Activated T-helper 2 cell treated with anti-CD3 and anti-CD28 coated beads, Interferon-gamma antibody, Interleukin-2, Interleukin-4, amounts not matched to agents 10 μg/mL and 5 μg/mL and 100 μg/mL, durations not matched to agents 14 hours and 24 hours and 36 hours (primary cell): Measurements from ENCODE around the gene TUBAL3. TPM values are rescaled to one million over a fixed set of nuclear protein-coding genes. Genes with fewer than 3 reads are reported as not detected.

Experiments used
- DNase-seq: peaks from one replicate; pipeline ENCODE4 v3.0.0; 2021; ENCODE audit warnings: low spot score
- H3K27ac Mint-ChIP-seq: one replicate; pipeline ENCODE4 v1.8.0; 2021; ENCODE audit warnings: mixed read lengths
- H3K27me3 Mint-ChIP-seq: one replicate; pipeline ENCODE4 v1.8.0; 2021; ENCODE audit warnings: low read depth, mixed read lengths
- H3K36me3 Mint-ChIP-seq: one replicate; pipeline ENCODE4 v1.8.0; 2021; ENCODE audit warnings: low read depth, mixed read lengths
- H3K4me1 Mint-ChIP-seq: one replicate; pipeline ENCODE4 v1.8.0; 2021; ENCODE audit warnings: low read depth, mixed read lengths
- H3K4me3 Mint-ChIP-seq: one replicate; pipeline ENCODE4 v1.8.0; 2021; ENCODE audit warnings: low read depth, mild to moderate bottlenecking, moderate library complexity, mixed read lengths
- H3K9me3 Mint-ChIP-seq: one replicate; pipeline ENCODE4 v1.8.0; 2021; ENCODE audit warnings: mixed read lengths
- intact Hi-C: fragments of 100-400 bp; cut with micrococcal nuclease; formaldehyde crosslinking; loops from one replicate; pipeline ENCODE4 v1.15.1; 2023
- total RNA-seq: library from RNA; stranded (reverse); gene quantifications from 2 replicates; pipeline ENCODE4 v1.2.3, GENCODE V29; 2022

The TUBAL3 gene
- total RNA-seq, 1 donor from 2014 or later, result not detected

- H3K4me3 Mint-ChIP-seq, result no peak overlapping the region
- H3K27me3 Mint-ChIP-seq, result no peaks in the 10 kb centered on the region
- H3K9me3 Mint-ChIP-seq, result no peaks in the 10 kb centered on the region
- H3K36me3 Mint-ChIP-seq, result peaks cover 8% of the 10 kb centered on the region
- H3K27ac Mint-ChIP-seq, result no peak overlapping the region
- intact Hi-C loops, result loop anchor here (1.0 to 10.0 kb wide), 6 partner anchors 180 to 618 kb away; partner anchors contain the start of genes AKR1E2, FBH1 and GDI2
- peaks cover 42% of the 10 kb centered on the region for H3K4me1 Mint-ChIP-seq
- DNase-seq, result no peak
Observed at GRCh38 chr10:5442990-5443370, 38.4 kb upstream of the TUBAL3 start.

- Mint-ChIP-seq H3K9me3 (no peaks in the 10 kb centered on the region), H3K4me1 (peaks cover 43% of the 10 kb centered on the region), H3K27me3 (no peaks in the 10 kb centered on the region), H3K36me3 (peaks cover 8% of the 10 kb centered on the region), H3K27ac (peak overlapping the region; percentile 41), H3K4me3 (no peak overlapping the region)
- DNase-seq, result no peak
- intact Hi-C loops, result loop anchor here (1.0 to 10.0 kb wide), 6 partner anchors 181 to 618 kb away; partner anchors contain the start of genes AKR1E2, FBH1 and GDI2
Observed at GRCh38 chr10:5442065-5442989, 37.7 kb upstream of the TUBAL3 start.

GRCh38 chr10:5441106-5441505, 36.5 kb upstream of the TUBAL3 start:
- no peaks in the 10 kb centered on the region for H3K9me3 Mint-ChIP-seq
- H3K4me1 Mint-ChIP-seq, result peaks cover 35% of the 10 kb centered on the region
- no peak for DNase-seq
- no peaks in the 10 kb centered on the region for H3K27me3 Mint-ChIP-seq
- intact Hi-C loops, result loop anchor here (5.0 to 10.0 kb wide), 5 partner anchors 374 to 616 kb away; partner anchors contain the start of genes AKR1E2, FBH1 and GDI2
- H3K36me3 Mint-ChIP-seq, result peaks cover 8% of the 10 kb centered on the region
- H3K4me3 Mint-ChIP-seq, result no peak overlapping the region
- no peak overlapping the region for H3K27ac Mint-ChIP-seq

- H3K27ac Mint-ChIP-seq, result no peak overlapping the region
- peaks cover 8% of the 10 kb centered on the region for H3K36me3 Mint-ChIP-seq
- intact Hi-C loops, result loop anchor here (5.0 to 10.0 kb wide), 5 partner anchors 375 to 615 kb away; partner anchors contain the start of genes AKR1E2, FBH1 and GDI2
- no peaks in the 10 kb centered on the region for H3K9me3 Mint-ChIP-seq
- peaks cover 32% of the 10 kb centered on the region for H3K4me1 Mint-ChIP-seq
- no peak overlapping the region for H3K4me3 Mint-ChIP-seq
- no peaks in the 10 kb centered on the region for H3K27me3 Mint-ChIP-seq
- DNase-seq, result no peak
Observed at GRCh38 chr10:5440206-5440605, 35.6 kb upstream of the TUBAL3 start.

GRCh38 chr10:5435328-5435727, 30.7 kb upstream of the TUBAL3 start:
- Mint-ChIP-seq H3K4me1 (peaks cover 18% of the 10 kb centered on the region), H3K4me3 (no peak overlapping the region), H3K9me3 (peaks cover 10% of the 10 kb centered on the region), H3K27me3 (no peaks in the 10 kb centered on the region), H3K36me3 (peaks cover 20% of the 10 kb centered on the region), H3K27ac (no peak overlapping the region)
- intact Hi-C loops, result loop anchor here (2.0 kb wide), 1 partner anchor 345 kb away; no protein-coding TSS in a partner anchor
- no peak for DNase-seq

- Mint-ChIP-seq H3K9me3 (peaks cover 10% of the 10 kb centered on the region), H3K27ac (no peak overlapping the region), H3K36me3 (peaks cover 27% of the 10 kb centered on the region), H3K27me3 (no peaks in the 10 kb centered on the region), H3K4me1 (peaks cover 18% of the 10 kb centered on the region), H3K4me3 (no peak overlapping the region)
- intact Hi-C loops, result loop anchor here (1.0 to 2.0 kb wide), 3 partner anchors 47 to 585 kb away; no protein-coding TSS in a partner anchor
- no peak for DNase-seq
Observed at GRCh38 chr10:5434017-5434753, 29.6 kb upstream of the TUBAL3 start.

GRCh38 chr10:5433182-5433581, 28.6 kb upstream of the TUBAL3 start:
- peaks cover 18% of the 10 kb centered on the region for H3K4me1 Mint-ChIP-seq
- H3K27ac Mint-ChIP-seq, result no peak overlapping the region
- peaks cover 10% of the 10 kb centered on the region for H3K9me3 Mint-ChIP-seq
- H3K27me3 Mint-ChIP-seq, result no peaks in the 10 kb centered on the region
- H3K36me3 Mint-ChIP-seq, result peaks cover 31% of the 10 kb centered on the region
- intact Hi-C loops, result no loop called here
- no peak overlapping the region for H3K4me3 Mint-ChIP-seq
- DNase-seq, result no peak

DNA sequence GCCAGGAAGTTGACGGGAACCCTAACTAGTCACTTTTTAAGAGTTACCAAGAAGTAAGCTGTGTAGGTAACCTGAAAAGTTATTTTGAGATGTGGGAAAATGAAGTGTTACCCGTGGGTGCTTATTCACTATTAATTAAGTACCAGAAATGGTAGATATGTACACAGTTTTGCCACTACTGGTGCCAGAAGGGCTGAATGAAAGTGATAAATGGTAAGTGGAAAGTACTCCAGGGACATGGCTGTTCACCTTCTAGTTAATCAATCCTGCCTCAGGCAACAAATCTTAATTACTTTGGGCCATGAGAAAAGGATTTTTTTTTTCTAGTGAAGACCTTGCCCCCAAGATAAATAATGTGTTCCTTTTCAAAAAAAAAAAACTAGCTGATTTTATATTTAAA, 23.5 kb upstream of the TUBAL3 start:
- no peaks in the 10 kb centered on the region for H3K27me3 Mint-ChIP-seq
- peaks cover 17% of the 10 kb centered on the region for H3K4me1 Mint-ChIP-seq
- no peak for DNase-seq
- no peak overlapping the region for H3K4me3 Mint-ChIP-seq
- intact Hi-C loops, result no loop called here
- H3K9me3 Mint-ChIP-seq, result peaks cover 10% of the 10 kb centered on the region
- peaks cover 38% of the 10 kb centered on the region for H3K36me3 Mint-ChIP-seq
- no peak overlapping the region for H3K27ac Mint-ChIP-seq

DNA sequence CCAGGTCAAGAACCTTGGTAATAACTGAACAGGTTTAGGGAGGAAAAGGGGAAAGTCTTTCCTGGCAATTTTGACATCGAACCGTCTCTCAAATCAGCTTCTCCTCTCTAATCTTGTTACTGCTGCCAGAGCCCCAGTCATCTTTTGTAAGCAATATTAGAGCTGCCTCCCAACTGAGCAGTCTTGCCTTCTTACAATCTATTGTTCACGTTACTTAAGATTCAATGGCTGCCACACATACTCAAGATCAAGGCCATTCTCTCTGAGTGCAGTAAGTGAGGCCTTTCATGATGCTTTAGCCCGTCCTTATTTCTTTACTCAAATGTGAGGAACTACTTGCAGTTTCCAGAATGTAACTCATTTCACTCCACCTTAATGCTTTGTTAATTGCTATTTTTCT, 20.1 kb upstream of the TUBAL3 start:
- DNase-seq, result no peak
- H3K4me3 Mint-ChIP-seq, result no peak overlapping the region
- intact Hi-C loops, result no loop called here
- peaks cover 29% of the 10 kb centered on the region for H3K36me3 Mint-ChIP-seq
- H3K27me3 Mint-ChIP-seq, result no peaks in the 10 kb centered on the region
- peaks cover 7% of the 10 kb centered on the region for H3K9me3 Mint-ChIP-seq
- peaks cover 24% of the 10 kb centered on the region for H3K4me1 Mint-ChIP-seq
- no peak overlapping the region for H3K27ac Mint-ChIP-seq

DNA sequence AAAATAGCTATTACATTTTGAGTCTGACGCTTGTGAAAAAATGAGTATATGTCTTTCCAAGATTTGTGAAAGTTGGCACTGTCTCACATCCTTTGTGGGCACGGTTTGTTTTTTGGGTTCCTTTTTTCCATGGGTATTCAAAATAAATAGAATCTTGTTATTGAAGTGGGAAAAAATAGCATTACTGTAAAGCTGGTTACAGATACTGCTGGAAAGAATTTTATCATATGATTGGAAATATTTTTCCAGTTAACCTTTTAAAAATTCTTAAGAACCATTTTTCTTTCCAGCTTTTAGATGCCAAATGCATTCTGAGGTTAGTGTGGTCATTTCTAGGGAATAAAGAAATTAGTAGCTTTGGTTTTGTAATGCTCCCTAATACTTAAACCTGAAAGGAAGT, 19.1 kb upstream of the TUBAL3 start:
- H3K36me3 Mint-ChIP-seq, result peaks cover 32% of the 10 kb centered on the region
- peaks cover 17% of the 10 kb centered on the region for H3K9me3 Mint-ChIP-seq
- intact Hi-C loops, result no loop called here
- no peak overlapping the region for H3K4me3 Mint-ChIP-seq
- H3K27ac Mint-ChIP-seq, result no peak overlapping the region
- H3K4me1 Mint-ChIP-seq, result peaks cover 24% of the 10 kb centered on the region
- no peaks in the 10 kb centered on the region for H3K27me3 Mint-ChIP-seq
- no peak for DNase-seq

DNA sequence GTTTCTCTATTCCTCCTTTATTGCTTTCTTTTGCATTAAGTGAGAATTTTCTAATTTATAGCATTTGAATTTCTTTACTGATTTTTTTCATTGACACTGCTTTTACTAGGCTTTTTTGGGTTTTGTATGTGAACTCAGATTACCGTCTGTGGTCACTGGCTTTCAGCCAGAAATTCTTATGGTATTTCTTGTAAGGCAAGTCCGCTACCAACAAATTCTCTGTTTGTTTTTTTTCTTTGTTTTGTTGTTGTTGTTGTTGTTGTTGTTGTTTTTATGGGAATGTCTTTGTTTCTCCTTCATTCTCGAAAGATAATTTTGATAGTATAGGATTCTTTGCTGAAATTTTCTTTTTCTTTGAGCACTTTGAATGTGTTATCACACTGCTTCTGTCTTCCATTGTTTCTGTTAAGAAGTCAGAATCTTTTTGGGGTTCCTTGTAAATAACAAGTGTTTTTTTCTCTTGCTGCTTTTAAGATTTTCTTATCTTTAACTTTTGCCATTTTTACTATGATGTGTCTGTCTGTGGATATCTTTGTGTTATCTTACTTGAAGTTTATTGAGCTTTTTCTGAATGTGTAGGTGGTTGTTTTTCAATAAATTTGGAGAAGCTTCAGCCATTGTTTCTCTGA, 15.0 kb upstream of the TUBAL3 start:
- Mint-ChIP-seq H3K9me3 (peaks cover 32% of the 10 kb centered on the region), H3K4me1 (peaks cover 18% of the 10 kb centered on the region), H3K36me3 (peaks cover 49% of the 10 kb centered on the region), H3K4me3 (no peak overlapping the region), H3K27ac (no peak overlapping the region), H3K27me3 (no peaks in the 10 kb centered on the region)
- DNase-seq, result no peak
- intact Hi-C loops, result no loop called here

DNA sequence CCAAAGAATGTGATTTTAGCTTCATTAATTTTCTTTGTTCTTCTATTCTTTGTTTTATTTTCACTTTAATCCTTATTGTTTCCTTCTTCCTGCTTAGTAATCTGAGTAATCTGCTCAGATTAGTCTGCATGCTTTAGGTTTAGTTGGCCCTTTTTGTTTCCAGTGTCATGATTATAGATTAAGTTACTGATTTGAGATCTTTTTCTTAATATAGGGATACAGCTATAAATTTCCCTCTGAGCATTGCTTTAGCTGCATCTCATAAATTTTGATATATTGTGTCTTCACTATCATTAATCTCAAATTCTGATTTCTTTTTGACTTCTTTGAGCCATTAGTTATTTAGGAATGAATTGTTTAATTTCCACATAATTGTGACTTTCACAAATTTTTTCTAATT, 14.0 kb upstream of the TUBAL3 start:
- Mint-ChIP-seq H3K27me3 (no peaks in the 10 kb centered on the region), H3K36me3 (peaks cover 49% of the 10 kb centered on the region)

More for the DNA sequence above, 14.0 kb upstream of the TUBAL3 start:
- no peak for DNase-seq
- no peak overlapping the region for H3K27ac Mint-ChIP-seq
- peaks cover 32% of the 10 kb centered on the region for H3K9me3 Mint-ChIP-seq
- intact Hi-C loops, result no loop called here
- no peak overlapping the region for H3K4me3 Mint-ChIP-seq
- peaks cover 17% of the 10 kb centered on the region for H3K4me1 Mint-ChIP-seq
